ENCODE data around the gene SLC6A11.

The SLC6A11 gene

GRCh38 chr3:10845001-10845761 is 29.2 kb downstream of the SLC6A11 start:
- no peak for DNase-seq

- no peak for DNase-seq
These were observed 30.0 kb downstream of the SLC6A11 start for GRCh38 chr3:10845839-10846656.

- DNase-seq: no peak
These were observed 30.6 kb downstream of the SLC6A11 start for GRCh38 chr3:10846657-10846975.

GRCh38 chr3:10848261-10848660 is 32.2 kb downstream of the SLC6A11 start:
- no peak for DNase-seq

- DNase-seq: no peak
These were observed 36.2 kb downstream of the SLC6A11 start for GRCh38 chr3:10852066-10852808.

GRCh38 chr3:10855083-10855870 is 39.2 kb downstream of the SLC6A11 start:
- DNase-seq: no peak

- DNase-seq: no peak
These were observed 40.0 kb downstream of the SLC6A11 start for GRCh38 chr3:10855871-10856662.

- DNase-seq: no peak
These were observed 41.2 kb downstream of the SLC6A11 start for GRCh38 chr3:10857235-10857634.

GRCh38 chr3:10858091-10858490 is 42.1 kb downstream of the SLC6A11 start:
- DNase-seq: no peak

- no peak for DNase-seq
These were observed 51.4 kb downstream of the SLC6A11 start for GRCh38 chr3:10867384-10867783.

GRCh38 chr3:10869460-10869859 is 53.4 kb downstream of the SLC6A11 start:
- no peak for DNase-seq

- no peak for DNase-seq
These were observed 54.3 kb downstream of the SLC6A11 start for GRCh38 chr3:10870296-10870695.

GRCh38 chr3:10873415-10873814 is 57.4 kb downstream of the SLC6A11 start:
- DNase-seq: no peak

- no peak for DNase-seq
These were observed 59.9 kb downstream of the SLC6A11 start for GRCh38 chr3:10875914-10876313.

GRCh38 chr3:10876661-10877060 is 60.6 kb downstream of the SLC6A11 start:
- no peak for DNase-seq

- DNase-seq: no peak
These were observed 66.8 kb downstream of the SLC6A11 start for GRCh38 chr3:10882851-10883250.

- no peak for DNase-seq
These were observed 67.6 kb downstream of the SLC6A11 start for GRCh38 chr3:10883478-10884234.

GRCh38 chr3:10887015-10887414 is 71.0 kb downstream of the SLC6A11 start:
- no peak for DNase-seq

- no peak for DNase-seq
These were observed 72.6 kb downstream of the SLC6A11 start for GRCh38 chr3:10888518-10889090.

GRCh38 chr3:10889206-10889960 is 73.4 kb downstream of the SLC6A11 start:
- DNase-seq: no peak

Measured in activated CD4-positive, alpha-beta T cell treated with anti-CD3 and anti-CD28 coated beads for 4 hours (primary cell).